Loucy (cell line): ENCODE measurements around the gene AKR1C8.
"Not testable (repeated sequence)": the region's sequence is repeated elsewhere in the genome, so short reads cannot be mapped to it uniquely, and the experiment has no call there.

Experiments
- CTCF ChIP-seq: fragments of 200-600 bp; sonication (generic); conservative IDR thresholded peaks from 2 replicates; pipeline ENCODE4 v1.5.1; 2014; ENCODE audit warnings: mild to moderate bottlenecking, antibody characterized with exemption, low read length
- EZH2phosphoT487 ChIP-seq: fragments of 200-600 bp; IDR thresholded peaks from 2 replicates; pipeline ENCODE4 v1.6.1; 2018; ENCODE audit warnings: antibody characterized with exemption, mild to moderate bottlenecking, moderate library complexity, borderline replicate concordance

DNA sequence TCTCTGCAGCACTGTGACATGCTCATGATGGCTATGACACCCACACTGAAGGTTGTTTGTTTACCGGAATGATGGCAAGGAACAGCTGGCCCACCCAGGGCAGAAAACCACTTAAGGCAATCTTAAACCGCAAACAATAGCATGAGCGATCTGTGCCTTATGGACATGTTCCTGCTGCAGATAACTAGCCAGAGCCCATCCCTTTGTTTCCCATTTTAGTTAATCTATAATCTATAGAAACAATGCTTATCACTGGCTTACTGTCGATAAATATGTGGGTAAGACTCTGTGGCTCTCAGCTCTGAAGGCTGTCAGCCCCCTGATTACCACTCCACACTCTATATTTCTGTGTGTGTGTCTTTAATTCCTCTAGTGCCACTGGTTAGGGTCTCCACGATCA, 65.0 kb downstream of the AKR1C8 start:
- not testable (repeated sequence) for TF ChIP-seq CTCF, EZH2phosphoT487
